GM21825 (cell line): ENCODE measurements around the gene GON4L.
"Not testable (repeated sequence)": the region's sequence is repeated elsewhere in the genome, so short reads cannot be mapped to it uniquely, and the experiment has no call there.

ENCODE experiments used
- ATAC-seq: cut with Tn5 transposase; IDR thresholded peaks from one replicate; pipeline ENCODE4 v1.9.1; 2021; ENCODE audit warnings: mild to moderate bottlenecking, moderate library complexity; ENCODE audit not compliant: unreplicated experiment

GON4L gene

GRCh38 chr1:155827450-155827849 lies 29.6 kb downstream of the GON4L start:
- ATAC-seq: no peak

- ATAC-seq: no peak
These were observed 40.7 kb downstream of the GON4L start for GRCh38 chr1:155816351-155816750.

GRCh38 chr1:155813672-155814071 lies 43.3 kb downstream of the GON4L start:
- ATAC-seq: no peak

- ATAC-seq: no peak
These were observed 44.1 kb downstream of the GON4L start for GRCh38 chr1:155812878-155813277.

GRCh38 chr1:155809088-155809487 lies 47.9 kb downstream of the GON4L start:
- ATAC-seq: no peak

- no peak for ATAC-seq
These were observed 55.9 kb downstream of the GON4L start for GRCh38 chr1:155801149-155801548.

- not testable (repeated sequence) for ATAC-seq
These were observed 61.4 kb downstream of the GON4L start for GRCh38 chr1:155795618-155796017.

GRCh38 chr1:155794605-155795245 lies 62.3 kb downstream of the GON4L start:
- no peak for ATAC-seq

GRCh38 chr1:155793213-155793612 lies 63.8 kb downstream of the GON4L start:
- no peak for ATAC-seq

GRCh38 chr1:155777582-155777981 lies 79.4 kb downstream of the GON4L start:
- ATAC-seq: no peak

- no peak for ATAC-seq
These were observed 80.6 kb downstream of the GON4L start for GRCh38 chr1:155776414-155776813.

GRCh38 chr1:155773221-155773620 lies 83.8 kb downstream of the GON4L start:
- ATAC-seq: no peak

- ATAC-seq: no peak
These were observed 87.8 kb downstream of the GON4L start for GRCh38 chr1:155769257-155769656.

GRCh38 chr1:155767399-155767989 lies 89.5 kb downstream of the GON4L start:
- not testable (repeated sequence) for ATAC-seq

- ATAC-seq: not testable (repeated sequence)
These were observed 93.0 kb downstream of the GON4L start for GRCh38 chr1:155763989-155764388.

GRCh38 chr1:155763090-155763815 lies 93.8 kb downstream of the GON4L start:
- ATAC-seq: not testable (repeated sequence)

GRCh38 chr1:155761736-155762405 lies 95.1 kb downstream of the GON4L start:
- ATAC-seq: no peak

- no peak for ATAC-seq
These were observed 96.1 kb downstream of the GON4L start for GRCh38 chr1:155760751-155761475.

GRCh38 chr1:155759966-155760630 lies 96.9 kb downstream of the GON4L start:
- ATAC-seq: no peak

- not testable (repeated sequence) for ATAC-seq
These were observed 98.0 kb downstream of the GON4L start for GRCh38 chr1:155759017-155759416.
